ENCODE data around the gene TGFB1I1.

Gene TGFB1I1

GRCh38 chr16:31453255-31454204 lies 18.4 kb upstream of the TGFB1I1 start:
- DNase-seq, result no peak

- DNase-seq, result peak; percentile 33
Observed at GRCh38 chr16:31455601-31456314, 16.2 kb upstream of the TGFB1I1 start.

GRCh38 chr16:31456988-31457360 lies 15.0 kb upstream of the TGFB1I1 start:
- DNase-seq, result no peak

GRCh38 chr16:31458073-31458843 lies 13.7 kb upstream of the TGFB1I1 start:
- DNase-seq, result peak; percentile 68

- DNase-seq, result peak; percentile 98
Observed at GRCh38 chr16:31458844-31459686, 12.9 kb upstream of the TGFB1I1 start, which contains the start of gene ARMC5. TSS of gene ARMC5 (plus strand) at chr16:31459501. CDS start at chr16:31459525, 24 bp downstream.

GRCh38 chr16:31459687-31460581 lies 12.0 kb upstream of the TGFB1I1 start:
- DNase-seq, result peak; percentile 99

GRCh38 chr16:31460582-31461002 lies 11.4 kb upstream of the TGFB1I1 start:
- DNase-seq, result peak; percentile 64

GRCh38 chr16:31461201-31461920 lies 10.6 kb upstream of the TGFB1I1 start:
- DNase-seq, result no peak

GRCh38 chr16:31461921-31462804 lies 9.8 kb upstream of the TGFB1I1 start:
- DNase-seq, result no peak

GRCh38 chr16:31464348-31464769 lies 7.6 kb upstream of the TGFB1I1 start:
- DNase-seq, result no peak

GRCh38 chr16:31464781-31465260 lies 7.1 kb upstream of the TGFB1I1 start:
- no peak for DNase-seq

GRCh38 chr16:31465788-31466370 lies 6.1 kb upstream of the TGFB1I1 start:
- DNase-seq, result no peak

- DNase-seq, result no peak
Observed at GRCh38 chr16:31466381-31466841, 5.5 kb upstream of the TGFB1I1 start.

GRCh38 chr16:31467151-31467773 lies 4.7 kb upstream of the TGFB1I1 start:
- DNase-seq, result peak; percentile 29

GRCh38 chr16:31467858-31468257 lies 4.1 kb upstream of the TGFB1I1 start:
- no peak for DNase-seq

- no peak for DNase-seq
Observed at GRCh38 chr16:31470615-31471014, 1.3 kb upstream of the TGFB1I1 start.

- no peak for DNase-seq
Observed at GRCh38 chr16:31471241-31471874, 594 bp upstream of the TGFB1I1 start.
